NCI-H2171 (cell line): ENCODE data around the gene CNPY1.

Source experiments
- DNase-seq: peaks from one replicate; lab custom pipeline; 2025; lab: John Stamatoyannopoulos, UW

The CNPY1 gene

DNA sequence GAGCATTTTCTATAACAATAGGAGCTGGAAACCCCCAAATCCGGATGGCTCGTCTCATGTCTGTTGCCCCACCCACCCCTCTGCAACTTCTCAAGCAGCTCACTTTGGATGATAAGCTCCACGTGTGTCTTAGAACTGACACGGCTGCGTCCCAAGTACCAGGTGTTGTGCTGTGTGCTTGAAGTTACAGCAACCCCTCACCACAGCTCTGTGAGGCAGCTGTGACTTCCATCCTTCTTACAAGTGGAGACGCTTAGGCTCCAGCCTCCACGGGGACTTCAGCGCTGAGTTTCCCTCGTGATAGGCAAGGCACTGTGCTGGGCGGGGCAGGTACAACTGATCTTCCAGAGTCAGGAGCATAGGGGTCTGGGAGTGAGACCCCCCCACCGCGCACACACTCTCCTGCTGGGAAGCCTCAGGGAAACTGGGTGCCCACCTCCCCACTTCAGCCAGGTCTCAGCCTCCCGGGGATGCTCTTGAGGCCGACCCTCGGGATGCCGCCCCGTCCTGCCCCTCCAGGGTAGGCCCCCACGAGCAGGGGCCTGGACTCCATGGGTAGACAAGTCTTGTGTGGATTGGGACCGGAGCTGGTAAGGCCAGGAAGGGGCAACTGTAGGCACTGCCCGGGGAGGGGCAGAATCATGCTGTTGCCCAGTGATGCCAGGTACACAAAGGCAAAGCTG lies 57.1 kb downstream of the CNPY1 start:
- no peak for DNase-seq

DNA sequence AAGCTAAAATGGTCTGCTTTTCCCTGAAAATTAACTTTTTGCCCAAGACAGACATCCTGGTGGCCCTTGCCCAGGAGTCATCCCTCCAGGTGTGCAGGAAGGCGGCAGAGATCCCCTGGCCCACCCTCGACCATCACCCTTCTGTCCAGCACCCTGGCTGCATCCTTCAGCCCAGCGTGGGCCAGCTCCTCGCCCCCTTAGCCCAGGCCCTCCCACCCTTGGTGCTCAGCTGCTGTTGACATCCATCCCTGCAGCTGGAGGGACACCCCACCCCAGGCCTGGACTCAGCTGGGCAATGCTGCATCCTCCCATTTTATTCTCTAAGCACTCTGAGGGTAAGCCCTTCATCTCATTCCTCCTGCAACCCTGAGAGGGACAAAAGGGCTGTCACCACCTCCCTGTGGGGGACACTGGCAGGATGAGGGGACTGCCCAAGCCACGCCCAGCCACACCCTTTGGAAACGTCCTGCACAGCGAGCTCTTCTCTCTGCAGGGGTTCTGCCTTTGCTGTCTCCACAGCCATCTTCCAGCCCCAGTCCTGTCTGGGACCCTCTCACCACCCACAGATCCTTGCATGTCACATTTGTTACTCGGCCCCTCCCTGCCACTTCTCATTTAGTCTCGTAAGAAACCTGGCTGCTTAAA lies 57.8 kb downstream of the CNPY1 start:
- DNase-seq, result no peak

DNA sequence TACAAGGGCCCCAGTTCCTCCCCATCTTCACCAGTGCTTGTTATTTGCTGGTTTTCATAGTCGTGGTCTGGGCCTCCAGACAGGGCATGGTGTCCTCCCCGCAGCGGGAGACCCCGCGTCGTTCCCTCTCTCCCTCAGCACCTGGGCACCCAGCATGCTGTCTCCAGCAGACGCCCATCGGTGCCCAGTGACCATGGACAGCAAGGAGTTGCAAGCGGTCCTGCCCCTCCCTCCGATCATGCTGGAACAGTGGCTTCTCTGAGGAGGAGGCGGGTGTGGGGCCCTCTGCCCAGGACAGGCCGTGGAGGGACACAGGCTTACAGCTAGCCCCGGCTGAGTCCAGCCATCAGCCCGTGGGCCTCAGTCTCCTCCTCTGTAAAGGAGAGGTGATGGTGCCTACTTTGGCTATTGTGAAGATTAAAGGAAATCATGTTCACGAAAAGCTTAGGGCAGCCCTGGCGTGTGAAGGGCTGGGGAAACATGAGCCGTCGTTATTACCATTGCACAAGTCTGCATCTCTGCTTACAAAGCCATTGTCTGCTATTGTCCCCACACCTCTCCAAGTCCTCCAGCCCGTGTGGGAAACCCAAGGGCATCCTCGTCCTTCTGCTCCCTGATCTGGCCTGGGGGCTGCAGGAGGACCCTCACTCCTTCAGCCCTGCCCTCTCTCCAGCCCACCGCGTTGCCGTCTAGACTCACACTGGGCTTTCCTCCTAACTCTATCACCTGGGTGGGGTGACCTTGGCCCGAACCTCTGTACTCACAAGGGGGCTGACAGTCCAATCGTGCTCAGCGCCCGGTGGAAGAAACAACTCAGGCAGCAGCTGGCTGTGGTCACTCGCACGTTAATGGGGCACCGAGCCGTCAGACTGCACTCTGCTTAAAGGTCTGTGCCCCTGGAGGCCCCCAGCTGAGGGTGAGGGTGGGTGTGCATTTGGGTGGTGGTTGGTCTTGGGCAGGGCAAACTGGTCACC lies 58.6 kb downstream of the CNPY1 start:
- DNase-seq, result no peak

DNA sequence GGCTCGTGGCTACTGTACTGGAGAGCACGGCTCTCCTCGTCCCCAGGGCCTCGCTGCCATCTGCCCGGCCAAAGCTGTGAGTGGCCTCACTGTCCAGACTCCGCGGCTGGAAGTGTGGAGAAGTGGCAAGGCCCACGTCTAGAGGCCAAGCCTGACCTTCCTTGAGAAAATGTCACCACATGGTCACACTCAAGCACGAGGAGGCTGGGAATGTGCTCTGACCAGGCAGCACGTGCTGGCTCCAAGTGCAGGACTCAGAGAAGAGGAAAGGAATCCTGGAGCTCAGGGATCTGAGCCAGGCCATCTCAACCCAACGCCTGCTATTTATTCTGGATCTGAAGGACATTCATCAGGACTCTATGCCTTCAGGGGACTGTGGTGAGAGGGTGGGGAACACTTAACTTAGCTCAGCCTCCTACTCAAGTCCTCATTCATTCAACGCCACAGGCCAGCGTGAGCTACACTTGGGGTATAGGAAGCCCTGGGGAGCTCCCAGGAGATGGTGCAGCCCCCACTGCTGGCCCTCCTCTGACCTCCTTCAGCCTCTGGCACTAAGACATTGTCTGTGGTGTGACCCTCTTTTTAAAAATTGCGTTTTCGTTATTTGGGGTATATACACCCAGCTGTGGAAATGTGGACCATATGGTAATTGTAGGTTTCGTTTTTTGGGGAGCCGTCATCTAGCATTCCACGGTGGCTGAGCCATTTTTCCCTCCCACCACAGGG lies 59.4 kb downstream of the CNPY1 start:
- no peak for DNase-seq

DNA sequence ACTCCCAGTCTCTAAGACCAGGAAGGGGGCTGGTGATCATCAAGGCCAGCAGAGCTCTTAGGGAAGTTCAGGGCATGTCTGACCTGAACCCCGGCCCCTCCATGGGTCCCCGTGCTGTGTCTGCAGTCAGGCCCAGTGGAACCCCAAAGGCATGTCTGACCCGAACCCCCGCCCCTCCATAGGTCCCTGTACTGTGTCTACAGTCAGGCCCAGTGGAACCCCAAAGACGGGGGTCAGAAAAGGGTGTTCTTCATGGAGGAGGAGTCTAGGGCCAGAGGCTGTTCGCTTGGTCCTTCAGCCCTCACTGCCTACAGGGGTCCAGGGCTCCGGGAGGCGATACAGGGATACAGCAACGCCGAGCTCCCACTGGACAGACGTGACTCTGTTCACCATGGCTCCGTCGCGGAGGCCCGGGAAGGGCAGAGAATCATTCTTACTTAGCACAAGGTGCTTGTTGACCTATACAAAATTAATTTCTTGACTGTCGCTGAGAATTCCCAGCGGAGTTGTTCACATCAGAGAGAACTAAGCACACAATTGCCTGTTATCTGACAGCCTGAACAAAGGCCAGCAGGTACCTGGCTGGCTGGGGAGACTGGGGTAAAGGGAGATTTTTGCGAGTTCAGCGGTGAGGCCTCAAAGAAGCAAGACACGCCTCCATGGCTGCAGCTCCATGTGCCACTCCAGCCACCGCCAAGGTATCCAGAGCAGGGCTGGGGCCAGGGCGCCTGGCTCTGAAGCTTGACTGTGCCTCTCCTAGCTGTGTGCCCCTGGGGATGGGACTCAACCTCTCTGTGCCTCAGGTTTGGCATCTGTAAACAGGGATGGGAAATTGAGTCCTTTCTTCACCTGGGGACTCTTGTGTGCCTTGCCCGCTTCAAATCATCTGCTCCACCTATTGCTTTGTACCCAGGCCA lies 61.6 kb downstream of the CNPY1 start:
- DNase-seq, result no peak

DNA sequence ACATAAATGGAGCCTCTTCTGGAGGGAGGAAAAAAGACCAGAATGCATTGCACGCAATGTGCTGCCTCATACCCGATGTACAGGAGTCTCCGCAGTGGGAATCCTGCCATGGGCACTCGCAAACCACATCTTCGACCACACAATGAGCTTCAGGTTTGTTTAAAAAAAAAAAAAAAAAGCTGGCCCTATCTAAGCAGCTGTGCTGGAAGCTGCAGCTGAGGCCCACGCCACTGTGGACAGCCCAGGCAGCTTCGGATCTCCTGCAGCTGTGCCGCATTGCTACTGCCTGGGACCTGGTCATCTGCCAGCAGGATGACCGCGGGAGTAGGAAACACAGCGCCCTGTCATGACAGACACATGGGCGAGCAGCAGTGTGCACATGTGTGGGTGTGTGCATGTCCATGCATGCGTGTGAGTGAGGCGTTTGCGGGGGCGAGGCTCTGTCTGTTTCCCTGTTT lies 62.5 kb downstream of the CNPY1 start:
- no peak for DNase-seq

DNA sequence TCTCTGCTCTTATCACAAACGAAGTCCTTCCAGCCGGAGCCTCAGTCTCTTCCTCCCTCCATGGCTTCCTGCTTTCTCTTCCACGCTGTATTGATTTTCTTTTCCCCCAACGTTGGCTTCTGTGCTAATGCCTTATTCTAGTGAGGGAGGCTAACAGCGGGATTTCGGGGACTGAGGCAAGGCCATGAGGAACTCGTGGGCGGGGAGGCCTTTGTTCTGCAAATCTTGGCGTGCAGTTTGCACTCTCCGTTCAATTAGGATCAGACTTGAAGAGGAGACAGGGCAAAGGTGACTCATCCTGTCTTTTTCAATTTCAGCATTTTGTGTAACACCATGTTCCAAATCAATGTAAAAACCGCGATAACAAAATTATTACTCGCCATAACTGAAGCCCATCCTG lies 63.1 kb downstream of the CNPY1 start:
- DNase-seq, result no peak

DNA sequence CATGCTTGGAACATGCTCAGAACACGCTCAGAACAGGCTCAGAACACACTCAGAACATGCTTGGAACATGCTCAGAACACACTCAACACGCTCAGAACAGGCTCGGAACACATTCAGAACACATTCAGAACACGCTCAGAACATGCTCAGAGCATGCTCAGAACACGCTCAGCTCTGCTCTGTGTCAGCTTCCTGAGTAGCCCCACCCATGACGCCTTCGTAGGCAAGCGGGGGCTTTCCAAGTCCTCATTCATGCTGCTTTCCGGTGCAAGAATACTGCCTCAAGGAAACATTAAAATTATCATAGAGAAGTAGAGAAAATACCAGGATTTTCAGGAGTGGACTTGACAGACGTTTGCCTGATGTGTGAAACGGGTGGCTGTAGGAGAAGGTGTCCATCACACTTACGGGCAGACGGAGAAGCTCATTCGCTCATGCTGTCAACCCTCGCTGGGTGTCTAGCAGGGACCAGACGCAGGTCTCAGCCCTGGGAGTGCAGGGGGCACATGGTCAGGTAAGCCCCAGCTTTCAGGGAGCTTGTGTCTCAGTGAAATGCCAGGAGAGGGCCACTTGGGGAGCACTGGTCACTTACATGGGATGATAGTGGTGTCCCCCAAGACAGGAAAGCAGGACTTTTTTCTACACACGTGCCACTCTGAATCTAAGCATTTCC lies 63.7 kb downstream of the CNPY1 start:
- no peak for DNase-seq

DNA sequence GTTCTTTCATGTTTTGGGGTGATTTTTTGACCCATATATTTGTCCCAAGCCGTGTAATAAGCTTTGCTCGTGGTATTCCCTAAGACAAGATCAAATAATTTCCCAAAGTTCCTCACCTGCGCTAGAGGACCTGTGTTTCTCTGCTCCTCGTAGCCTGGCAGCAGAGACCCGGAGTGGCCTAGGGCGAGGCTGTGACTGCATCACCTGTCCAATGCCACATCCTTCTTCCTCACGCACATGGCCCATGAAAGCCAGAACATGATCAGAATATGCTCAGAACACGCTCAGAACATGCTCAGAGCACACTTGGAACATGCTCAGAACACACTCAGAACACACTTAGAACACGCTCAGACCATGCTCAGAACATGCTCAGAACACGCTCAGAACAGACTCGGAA lies 64.6 kb downstream of the CNPY1 start:
- no peak for DNase-seq

DNA sequence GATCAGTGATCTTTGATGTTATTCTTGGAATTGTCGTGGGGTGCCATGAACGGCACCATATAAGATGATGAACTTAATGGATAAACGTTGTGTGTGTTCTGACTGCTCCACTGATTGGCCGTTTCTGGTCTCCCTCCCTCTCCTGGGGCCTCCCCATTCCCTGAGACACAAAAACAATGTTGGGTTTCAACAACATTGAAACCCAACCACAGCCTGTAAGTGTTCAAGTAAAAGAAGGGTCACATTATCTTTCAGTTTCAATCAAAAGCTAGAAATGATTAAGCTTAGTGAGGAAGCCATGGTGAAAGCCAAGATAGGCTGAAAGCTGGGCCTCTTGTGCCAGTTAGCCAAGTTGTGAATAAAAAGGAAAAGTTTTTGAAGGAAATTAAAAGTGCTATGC lies 68.9 kb downstream of the CNPY1 start:
- no peak for DNase-seq

DNA sequence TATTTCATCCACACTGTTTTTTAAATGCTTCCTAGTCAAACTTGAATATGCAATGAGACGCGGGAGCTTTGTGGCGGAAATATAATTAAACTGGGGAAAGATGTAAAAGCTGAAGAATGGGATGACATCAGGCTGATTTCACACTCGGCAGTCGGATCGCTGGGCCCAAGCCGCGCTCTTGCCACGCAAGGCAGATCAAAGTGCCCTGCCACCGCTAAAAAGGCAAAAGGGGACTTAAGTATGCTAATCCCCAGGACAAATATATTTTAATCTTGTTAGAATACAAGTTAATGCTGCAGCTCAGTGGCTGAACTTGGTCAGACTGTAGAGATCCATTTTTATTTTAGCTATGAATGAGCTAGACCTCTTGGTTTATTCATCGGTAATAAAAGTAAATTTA lies 74.6 kb downstream of the CNPY1 start:
- no peak for DNase-seq

DNA sequence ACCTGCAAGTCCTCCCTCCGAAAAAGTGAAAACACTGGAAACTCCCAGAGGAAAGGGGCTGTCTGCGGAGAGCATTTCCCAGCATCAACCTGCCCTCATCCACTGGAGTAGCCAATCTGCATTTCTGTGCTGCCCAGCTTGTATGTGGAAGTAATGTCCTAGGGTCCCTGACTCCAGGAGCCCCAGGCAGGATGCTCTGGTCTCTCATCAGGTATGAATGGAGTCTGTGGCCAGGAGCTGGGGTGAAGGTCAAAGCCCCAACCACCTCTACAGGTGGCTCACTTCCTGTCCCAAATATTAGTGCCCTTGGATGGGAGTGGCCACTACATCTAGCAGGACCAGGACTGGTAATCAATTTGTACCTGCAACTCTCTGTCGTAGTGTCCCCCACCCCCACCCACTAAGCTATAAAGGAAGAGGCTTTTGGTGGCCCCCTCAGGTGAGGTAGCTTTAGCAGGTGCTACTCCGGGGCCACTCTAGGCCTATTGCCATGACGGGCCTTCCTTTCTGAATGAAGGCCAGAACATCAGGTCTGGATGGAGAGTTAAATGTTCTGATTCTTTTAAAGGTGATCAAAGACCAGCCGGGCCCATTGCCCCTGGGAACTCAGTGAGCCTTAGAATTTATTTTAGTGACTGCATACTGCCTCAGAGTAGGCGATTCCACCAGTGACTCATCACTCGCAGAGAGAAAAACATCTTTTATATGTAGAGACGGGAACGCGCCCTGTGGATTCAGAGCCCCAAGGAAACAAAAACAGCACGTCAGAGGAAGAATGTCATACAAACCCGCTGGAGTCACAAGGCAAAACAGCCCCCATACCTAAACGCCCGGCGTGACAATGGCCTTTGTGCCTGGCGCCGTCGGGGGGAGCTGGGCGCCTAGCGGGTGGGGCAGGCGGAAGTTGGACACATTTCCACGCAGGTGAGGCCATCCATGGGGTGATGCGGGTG lies 75.4 kb downstream of the CNPY1 start:
- DNase-seq, result no peak

DNA sequence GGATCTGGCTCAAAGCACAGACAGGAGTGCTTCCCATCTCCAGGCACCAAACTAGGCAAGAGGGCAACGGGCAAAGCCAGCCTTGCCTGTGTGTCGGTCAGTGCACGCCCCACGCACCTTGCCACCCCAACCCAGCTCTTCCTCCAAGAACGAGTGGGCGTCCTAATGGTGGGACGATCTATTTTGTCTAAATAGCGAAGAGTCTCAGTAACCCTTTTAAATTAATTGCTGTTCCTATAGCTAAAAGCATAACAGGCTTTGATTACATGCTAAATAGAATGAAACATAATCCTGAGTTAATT lies 76.2 kb downstream of the CNPY1 start:
- DNase-seq, result no peak

DNA sequence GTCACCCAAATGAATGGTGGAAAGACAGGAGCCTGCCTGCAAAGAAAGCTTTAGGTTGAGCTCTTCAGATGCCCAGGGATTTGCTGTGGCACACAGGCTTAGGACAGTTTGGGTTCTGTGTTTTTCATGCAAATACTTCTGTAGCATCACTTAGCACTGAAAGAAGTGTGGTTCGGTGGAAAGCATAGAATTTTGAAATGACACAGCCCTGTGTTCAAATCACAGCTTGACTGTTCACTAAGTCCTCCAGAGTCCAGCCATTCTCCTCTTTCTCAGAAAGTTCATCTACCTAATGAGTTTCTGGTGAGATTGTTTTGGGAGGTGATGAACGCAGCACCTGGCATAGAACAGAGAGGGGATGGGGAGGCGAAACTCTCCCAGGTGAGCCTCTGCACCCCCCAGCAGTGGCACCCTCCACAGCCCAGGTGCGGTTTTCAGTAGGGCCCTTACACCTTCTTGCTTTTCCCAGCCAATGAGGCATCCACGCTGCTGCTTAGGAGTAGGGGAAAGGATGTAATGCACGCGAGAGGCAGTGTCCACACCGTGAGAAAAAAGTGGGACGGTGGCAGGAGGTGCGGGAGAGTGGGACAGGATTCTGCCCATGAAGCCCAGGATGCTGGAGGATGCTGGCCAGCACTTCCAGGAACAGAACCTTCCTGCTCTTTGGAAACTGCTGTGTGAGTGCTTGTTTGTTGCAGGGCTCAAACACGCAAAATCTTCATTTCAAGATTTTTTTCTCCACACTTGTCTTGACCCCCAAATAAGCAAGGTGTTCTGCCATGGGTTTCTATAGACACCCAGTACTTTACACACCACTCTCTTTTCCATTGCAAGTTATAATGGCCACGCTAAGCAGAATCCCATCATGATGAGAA lies 76.8 kb downstream of the CNPY1 start:
- no peak for DNase-seq

DNA sequence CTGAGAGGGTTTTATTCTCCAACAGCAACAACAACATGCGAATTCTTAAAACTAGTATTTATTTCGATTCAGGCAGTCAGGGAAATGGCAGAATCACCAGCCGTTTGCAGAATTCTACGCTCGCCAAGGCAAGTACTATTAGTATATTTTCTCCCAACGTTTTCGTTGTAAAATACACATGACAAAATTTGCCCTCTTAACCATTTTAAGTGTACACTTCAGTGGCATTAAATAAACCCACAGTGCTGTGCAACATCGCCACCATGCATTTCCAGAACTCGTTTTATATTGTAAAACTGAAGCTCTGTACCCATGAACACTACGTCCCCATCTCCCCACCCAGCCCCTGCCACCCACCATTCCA lies 77.6 kb downstream of the CNPY1 start:
- no peak for DNase-seq

DNA sequence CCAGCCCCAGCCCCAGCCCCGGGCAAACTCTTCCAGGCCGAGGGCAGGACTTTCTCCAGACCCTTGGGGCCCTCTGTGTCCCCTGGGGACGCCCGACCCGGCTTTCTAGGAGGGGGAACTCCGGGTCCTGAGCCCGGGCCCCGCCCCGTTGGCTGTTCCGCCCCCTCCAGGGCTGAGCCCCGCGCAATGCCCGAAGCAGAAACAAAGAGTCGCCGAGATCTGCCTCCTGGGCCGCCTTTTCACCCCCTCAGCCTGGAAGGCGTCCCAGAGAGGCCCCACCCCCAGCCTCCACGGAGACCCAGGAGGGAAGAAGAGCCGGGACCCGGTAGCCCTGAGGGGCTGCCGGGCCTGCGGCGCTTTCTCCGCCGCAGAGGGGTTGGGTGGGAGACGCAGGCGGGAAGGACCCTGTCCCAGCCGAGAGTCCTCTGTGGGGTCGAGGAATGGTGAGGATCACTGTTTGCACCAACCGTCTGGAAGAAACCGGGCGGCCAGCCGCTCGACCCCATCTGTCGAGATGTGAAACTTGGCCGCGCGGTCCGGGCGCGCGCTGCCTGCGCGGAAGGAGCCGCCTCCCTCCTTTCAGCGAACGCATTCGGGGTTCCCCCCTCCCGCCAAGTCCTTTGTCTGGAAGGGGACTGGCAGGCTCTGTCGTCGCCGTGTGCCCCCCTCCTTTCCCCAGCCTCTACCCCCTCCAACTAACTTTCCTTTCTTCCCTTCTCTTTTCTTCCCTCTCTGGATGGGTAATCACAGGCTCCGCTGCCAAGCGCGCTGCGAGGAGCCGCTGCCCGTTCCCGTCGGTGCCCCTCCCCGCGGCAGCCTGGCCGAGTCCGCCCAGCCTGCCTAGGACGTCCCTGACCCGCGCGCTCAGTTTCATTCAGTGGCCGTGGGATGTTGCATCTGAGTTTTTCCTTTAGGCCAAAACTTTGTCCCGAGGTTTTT lies 78.2 kb downstream of the CNPY1 start:
- no peak for DNase-seq
